ENCODE measurements around the gene EHD4.
A peak's percentile ranks its signal among the peaks of the same experiment; 100 is the strongest.

Gene EHD4

DNA sequence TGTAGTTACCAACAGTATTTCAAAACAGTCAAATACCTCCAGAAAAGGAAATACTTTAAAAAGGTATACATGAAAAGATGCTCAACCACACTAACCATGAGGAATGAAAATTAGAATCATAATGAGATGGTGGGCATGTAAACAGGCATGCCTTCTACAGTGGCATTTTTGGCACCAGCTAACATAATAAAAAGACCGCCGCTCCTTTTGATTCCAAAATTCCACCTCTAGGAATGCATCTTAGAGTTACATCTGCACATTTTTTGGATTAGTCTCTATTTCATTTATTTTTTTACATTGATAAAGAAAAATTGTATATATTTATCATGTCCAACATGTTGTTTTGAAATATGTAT is 41.5 kb downstream of the EHD4 start:
- no peak for ATAC-seq
- no peak for DNase-seq (ENCODE audit: low spot score in 2 of 2)
- Mint-ChIP-seq H3K4me1 (peaks cover 51% of the 10 kb centered on the region), H3K27ac (no peak overlapping the region), H3K4me3 (no peak overlapping the region), H3K36me3 (peaks cover 35% of the 10 kb centered on the region), H3K9me3 (no peaks in the 10 kb centered on the region)

DNA sequence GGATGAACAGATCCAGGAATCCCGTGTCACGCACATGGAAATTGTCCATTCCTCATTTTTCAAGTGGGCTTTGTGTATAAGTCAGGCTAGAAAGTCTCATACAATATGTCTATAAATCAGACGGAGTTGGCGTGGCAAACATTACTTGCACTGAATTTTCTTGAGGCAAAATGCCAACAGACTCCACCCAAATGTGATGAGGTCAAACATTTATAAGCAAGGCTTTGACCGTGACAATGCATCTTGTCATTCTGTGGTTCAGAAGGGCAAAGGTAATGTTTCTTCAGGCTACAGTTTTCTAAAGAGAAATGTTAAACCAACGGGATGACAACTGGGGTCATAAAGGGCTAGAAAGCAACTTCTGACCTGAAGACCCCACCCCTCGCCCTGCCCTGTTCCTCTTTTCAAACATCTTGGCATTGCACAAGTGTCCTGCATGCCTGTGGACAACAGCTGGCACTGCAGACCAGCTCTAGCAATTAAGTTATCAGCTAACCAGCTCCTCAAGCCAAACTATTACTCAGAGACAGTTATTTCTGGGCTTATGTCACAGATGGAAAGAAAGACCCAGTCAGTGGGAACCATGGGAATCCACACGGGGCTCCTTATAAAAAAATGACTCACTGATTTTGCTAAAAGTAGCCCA is 42.0 kb downstream of the EHD4 start:
- no peak overlapping the region for H3K4me3 Mint-ChIP-seq
- no peak for DNase-seq (ENCODE audit: low spot score in 2 of 2)
- H3K4me1 Mint-ChIP-seq = peaks cover 48% of the 10 kb centered on the region
- no peak overlapping the region for H3K27ac Mint-ChIP-seq
- ATAC-seq = no peak
- H3K9me3 Mint-ChIP-seq = no peaks in the 10 kb centered on the region
- H3K36me3 Mint-ChIP-seq = peaks cover 37% of the 10 kb centered on the region

DNA sequence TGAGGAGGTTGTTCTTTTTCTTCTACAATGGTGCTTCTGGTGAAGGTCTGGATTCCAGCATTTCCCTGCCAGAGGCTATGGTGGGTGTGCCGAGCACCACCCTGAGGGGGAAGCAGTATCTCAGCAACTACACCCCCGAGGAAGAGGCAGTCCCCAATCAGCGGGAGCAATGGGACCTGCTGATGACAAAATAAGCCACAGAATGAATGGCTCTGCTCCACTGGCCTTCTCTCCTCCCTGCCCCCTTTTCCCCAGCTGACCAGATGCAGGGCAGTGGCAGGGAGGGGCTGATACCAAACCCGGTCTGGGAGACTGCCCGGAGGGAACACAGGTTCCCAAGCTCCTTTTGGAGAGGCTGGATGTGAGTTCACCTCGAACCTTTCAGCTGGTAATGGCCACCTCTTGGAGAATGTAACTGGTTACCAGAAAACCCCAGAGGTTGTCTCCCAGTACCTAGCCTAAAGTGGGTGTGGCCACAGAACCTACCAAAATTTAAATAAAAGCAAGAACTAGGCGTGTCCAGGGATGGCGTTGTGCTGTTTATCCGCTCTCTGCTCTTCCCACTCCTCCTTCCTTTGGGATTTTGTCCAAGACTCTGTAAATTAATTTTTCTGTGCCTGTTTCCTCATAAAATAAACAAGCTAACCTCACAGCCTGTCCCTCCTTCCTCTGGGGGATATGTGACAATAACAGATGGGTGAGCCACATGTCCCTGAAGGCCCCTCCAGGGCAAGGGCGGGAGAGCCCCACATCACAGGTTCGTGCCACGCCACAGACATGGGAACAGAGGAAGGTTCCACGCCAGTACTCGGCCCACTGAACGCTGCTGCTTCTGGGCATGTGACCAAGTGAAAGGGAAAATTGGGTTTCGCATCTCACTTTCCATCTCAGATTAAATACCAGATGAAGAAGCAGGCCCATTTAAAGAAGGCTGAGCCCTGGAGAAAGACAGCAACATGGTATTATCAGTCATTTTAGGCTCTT is 43.4 kb downstream of the EHD4 start:
- Mint-ChIP-seq H3K4me1 (peaks cover 33% of the 10 kb centered on the region), H3K27ac (no peak overlapping the region), H3K9me3 (no peaks in the 10 kb centered on the region), H3K36me3 (peaks cover 40% of the 10 kb centered on the region), H3K4me3 (no peak overlapping the region)
- peak; percentile 54 for ATAC-seq
- DNase-seq (ENCODE audit: low spot score in 2 of 2) = no peak

DNA sequence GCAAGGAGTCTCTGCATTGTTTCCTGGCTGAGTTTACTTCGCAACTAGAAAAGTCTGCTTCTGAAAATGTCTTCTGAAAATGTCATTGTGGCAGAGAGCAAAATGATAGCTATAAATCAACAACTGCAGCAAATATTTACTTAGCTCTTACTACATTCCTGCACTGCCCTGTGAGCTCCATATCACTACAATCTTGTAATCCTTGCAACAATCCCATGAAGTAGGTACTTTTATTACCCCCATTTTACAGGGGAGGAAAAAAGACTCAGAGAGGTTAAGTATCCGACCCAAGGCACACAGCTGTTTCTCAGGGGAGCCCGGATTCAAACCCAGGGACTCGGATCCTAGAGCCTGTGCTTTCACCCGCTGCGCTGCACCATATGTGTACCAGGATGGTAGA is 44.3 kb downstream of the EHD4 start:
- H3K4me3 Mint-ChIP-seq = no peak overlapping the region
- H3K36me3 Mint-ChIP-seq = peaks cover 49% of the 10 kb centered on the region
- H3K4me1 Mint-ChIP-seq = peaks cover 25% of the 10 kb centered on the region
- no peak for ATAC-seq
- no peak overlapping the region for H3K27ac Mint-ChIP-seq
- DNase-seq (ENCODE audit: low spot score in 2 of 2) = no peak
- H3K9me3 Mint-ChIP-seq = no peaks in the 10 kb centered on the region

DNA sequence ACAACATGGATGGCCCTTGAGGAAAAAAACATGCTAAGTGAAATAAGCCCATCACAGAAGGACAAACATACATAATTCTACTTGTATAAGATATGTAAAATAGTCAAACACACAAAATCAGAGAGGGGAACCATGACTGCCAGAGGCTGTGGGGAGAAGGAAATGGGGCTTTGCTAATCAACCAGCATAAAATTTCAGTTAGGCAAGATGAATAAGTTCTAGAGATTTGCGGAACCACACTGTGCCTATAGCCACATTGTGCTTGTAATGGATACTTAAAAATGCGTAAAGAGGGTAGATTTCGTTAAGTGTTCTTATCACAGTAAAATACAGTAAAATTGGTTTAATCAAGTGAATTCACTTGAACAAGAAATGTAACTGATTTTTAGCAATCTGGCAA is 44.8 kb downstream of the EHD4 start:
- Mint-ChIP-seq H3K27ac (peak overlapping the region; percentile 82), H3K36me3 (peaks cover 50% of the 10 kb centered on the region), H3K4me1 (peaks cover 21% of the 10 kb centered on the region), H3K4me3 (no peak overlapping the region), H3K9me3 (no peaks in the 10 kb centered on the region)
- DNase-seq (ENCODE audit: low spot score in 2 of 2) (no peak), ATAC-seq (no peak)

DNA sequence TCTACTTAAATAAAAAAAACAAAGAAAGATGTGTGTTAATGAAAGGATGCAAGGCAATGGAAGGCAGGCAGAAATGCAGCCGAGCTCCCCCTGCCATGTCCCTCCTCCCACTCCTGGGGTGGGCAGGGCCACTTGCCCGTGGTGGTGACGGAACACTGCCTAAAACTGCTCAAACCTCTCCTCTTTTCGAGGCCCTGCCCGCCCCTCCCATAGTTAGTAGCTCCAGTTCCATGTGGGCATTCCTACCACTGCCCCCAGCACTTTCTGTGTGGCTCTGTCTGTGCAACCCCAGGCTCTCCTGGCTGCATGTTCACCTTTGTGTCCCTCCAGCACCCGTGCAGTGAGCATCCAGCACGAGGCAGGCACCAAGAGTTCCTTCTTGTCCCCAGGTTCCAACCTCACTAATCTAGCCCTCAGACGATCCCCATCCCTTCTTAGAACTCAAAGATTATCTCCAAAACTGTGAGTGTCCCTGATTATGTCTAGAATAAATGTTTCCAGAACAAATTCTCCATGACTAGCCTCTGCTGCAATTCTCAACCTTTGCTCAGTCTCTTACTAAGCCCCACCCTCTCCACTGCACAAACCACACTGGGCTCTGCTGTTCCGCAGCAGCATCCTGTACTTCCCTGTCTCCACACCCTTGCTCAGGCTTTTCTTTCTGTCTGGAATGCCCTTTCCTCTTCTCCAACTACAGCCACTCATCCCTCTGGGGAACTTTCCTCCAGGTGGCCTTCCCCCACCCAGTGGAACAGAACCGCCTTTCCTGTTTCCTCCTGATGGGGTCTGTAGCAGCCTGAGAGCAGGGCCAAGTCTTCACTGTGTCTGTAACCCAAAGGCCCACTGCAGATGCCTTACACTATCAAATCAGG is 45.9 kb downstream of the EHD4 start:
- H3K4me3 Mint-ChIP-seq = no peak overlapping the region
- DNase-seq (ENCODE audit: low spot score in 2 of 2) (no peak), ATAC-seq (peak; percentile 16)
- peaks cover 21% of the 10 kb centered on the region for H3K4me1 Mint-ChIP-seq
- H3K9me3 Mint-ChIP-seq = no peaks in the 10 kb centered on the region
- peaks cover 53% of the 10 kb centered on the region for H3K36me3 Mint-ChIP-seq
- H3K27ac Mint-ChIP-seq = peak overlapping the region; percentile 82

DNA sequence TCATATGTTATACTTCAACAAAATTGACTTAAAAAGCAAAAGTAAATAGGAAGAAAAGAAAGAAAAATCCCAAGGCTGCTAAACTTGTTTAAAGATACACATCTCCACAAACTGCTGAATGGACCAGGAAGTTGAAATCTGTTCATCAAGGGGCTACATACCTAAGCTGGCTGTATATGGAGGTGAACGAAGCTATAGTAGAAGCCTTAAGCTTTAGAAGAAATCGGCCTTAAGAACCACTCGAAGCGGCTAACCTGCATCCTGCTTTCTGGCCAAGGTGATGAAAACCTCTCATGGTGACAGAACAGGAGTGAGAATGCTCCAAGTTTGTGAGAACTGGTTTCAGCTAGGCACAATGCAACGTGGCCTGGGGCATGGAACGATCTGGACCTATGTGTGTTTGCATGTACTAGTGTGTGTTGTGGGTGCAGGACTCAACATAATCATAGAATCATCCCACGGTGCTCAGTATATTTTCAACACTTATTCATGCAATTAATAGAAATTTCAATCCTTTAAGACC is 47.2 kb downstream of the EHD4 start:
- Mint-ChIP-seq H3K27ac (no peak overlapping the region), H3K36me3 (peaks cover 63% of the 10 kb centered on the region), H3K9me3 (no peaks in the 10 kb centered on the region), H3K4me1 (peaks cover 21% of the 10 kb centered on the region), H3K4me3 (no peak overlapping the region)
- ATAC-seq (no peak), DNase-seq (ENCODE audit: low spot score in 2 of 2) (no peak)

DNA sequence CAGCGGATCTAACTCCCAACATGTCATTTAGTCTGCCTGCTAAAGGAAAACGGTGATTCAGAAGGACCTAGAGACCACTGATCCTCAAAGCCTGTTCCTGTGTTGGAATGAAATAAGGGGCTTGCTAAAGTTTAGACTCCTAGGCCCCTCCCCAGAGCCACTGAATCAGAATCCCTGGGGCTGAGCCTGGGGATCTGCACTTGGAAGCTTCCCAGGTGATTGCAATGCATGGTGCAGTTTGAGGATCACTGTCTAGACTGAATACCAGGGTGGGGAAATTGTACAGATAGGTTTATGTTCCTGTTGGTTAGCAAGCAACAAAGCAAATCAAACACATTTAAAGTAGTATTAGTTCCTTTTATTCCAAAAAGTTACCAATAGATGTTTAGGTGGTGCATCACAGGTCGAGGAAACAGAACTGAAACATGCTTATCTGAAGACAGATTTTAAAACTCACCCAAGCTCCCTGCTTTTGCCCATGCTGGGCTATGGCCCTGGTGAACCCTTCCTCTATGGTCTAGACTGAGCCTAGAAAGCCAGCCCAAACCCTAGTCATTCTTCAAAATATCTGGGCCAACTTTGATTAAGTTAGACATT is 48.9 kb downstream of the EHD4 start:
- Mint-ChIP-seq H3K9me3 (no peaks in the 10 kb centered on the region), H3K36me3 (peaks cover 79% of the 10 kb centered on the region), H3K27ac (peak overlapping the region; percentile 41), H3K4me3 (no peak overlapping the region), H3K4me1 (peaks cover 21% of the 10 kb centered on the region)
- no peak for DNase-seq (ENCODE audit: low spot score in 2 of 2)
- no peak for ATAC-seq

DNA sequence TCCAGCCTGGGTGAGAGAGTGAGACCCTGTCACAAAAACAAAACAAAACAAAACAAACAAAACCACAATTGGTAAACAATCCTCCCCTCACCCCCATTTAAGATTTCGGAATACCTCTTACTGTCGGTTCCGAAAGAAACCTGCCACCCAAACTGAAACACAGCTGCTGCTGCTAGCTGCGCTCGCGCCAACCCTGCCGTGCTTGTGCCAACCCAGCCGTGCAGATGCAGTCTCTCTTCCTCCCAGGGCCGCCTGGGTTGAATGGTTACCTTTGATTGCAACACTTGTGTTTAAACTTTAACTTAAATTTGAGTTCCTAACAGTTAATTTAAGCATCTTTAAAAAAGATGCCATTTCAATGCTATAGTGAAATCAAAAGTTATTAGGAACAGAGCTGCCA is 50.0 kb downstream of the EHD4 start:
- no peaks in the 10 kb centered on the region for H3K9me3 Mint-ChIP-seq
- no peak overlapping the region for H3K4me3 Mint-ChIP-seq
- no peak for DNase-seq (ENCODE audit: low spot score in 2 of 2)
- H3K36me3 Mint-ChIP-seq = peaks cover 91% of the 10 kb centered on the region
- H3K4me1 Mint-ChIP-seq = peaks cover 24% of the 10 kb centered on the region
- peak overlapping the region; percentile 41 for H3K27ac Mint-ChIP-seq
- ATAC-seq = no peak

DNA sequence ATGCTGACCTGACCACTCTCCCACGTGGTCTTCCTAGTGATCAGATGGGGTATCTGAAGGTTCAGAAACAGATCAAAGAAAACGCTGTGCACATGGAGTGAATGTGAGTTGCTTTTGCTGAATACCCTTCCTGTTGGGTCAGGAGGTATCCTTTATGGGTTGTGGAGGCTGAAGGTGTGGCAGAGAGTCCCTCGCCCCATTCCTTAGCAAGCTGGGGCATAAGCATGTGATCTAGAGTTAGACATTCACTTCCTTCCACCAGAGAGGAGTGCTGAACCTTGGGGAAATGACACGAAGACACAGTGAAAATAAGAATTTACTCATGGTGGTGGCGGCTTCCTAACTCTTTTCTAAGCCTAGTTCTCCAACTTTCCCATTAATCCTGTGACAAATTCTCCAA is 50.7 kb downstream of the EHD4 start:
- Mint-ChIP-seq H3K4me3 (no peak overlapping the region), H3K9me3 (no peaks in the 10 kb centered on the region), H3K27ac (peak overlapping the region; percentile 51), H3K4me1 (peaks cover 17% of the 10 kb centered on the region), H3K36me3 (peaks cover 93% of the 10 kb centered on the region)
- DNase-seq (ENCODE audit: low spot score in 2 of 2) (no peak), ATAC-seq (no peak)

DNA sequence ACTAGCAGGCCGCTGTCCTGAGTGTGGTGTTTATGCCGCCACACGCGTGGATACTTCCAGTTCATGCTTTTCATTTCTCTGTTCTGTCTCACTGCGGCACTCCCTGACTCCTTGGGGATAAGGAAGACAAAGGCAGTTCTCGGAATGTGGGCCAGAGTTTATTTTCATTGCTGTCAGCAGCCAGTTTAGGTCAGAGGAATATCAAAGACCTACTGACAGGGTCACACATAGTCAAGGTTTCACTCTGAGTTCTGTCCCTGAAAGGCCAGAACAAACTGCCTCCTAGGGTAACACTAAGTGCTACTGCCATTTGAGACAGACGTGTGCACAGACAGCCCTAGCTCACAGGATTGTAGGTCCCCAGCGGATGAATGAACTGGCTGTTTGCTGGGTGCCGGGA is 51.2 kb downstream of the EHD4 start:
- DNase-seq (ENCODE audit: low spot score in 2 of 2) = no peak
- no peak for ATAC-seq
- Mint-ChIP-seq H3K4me1 (peaks cover 17% of the 10 kb centered on the region), H3K9me3 (no peaks in the 10 kb centered on the region), H3K4me3 (no peak overlapping the region), H3K27ac (peak overlapping the region; percentile 51), H3K36me3 (peaks cover 93% of the 10 kb centered on the region)

DNA sequence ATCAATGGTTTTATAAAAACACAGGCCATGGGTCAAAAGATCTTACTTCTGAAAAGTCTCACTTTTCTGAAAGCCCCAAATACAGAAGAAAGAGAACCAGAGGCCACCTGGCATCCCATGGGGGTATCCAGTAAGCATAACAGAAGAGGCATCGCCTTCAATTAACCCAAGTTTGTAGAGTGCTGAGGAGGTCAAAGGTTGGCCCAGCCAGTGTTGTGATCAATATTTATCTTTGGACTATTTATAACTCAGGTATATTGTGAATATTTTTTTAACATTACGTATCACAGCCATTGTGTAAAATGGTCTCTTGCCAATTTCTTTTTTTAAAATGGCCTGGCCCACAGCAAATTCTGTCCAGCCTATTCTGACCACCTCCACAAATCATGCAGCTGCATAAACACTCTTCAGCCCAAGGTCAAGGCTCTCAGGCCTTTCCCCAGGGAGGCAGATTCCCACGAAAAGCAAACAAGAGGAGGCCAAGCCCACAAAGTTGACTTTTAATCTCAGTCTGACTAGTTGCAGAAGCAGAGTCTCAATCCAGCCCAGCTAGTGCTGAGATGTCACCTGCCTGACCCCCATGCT is 52.3 kb downstream of the EHD4 start:
- Mint-ChIP-seq H3K4me1 (peaks cover 15% of the 10 kb centered on the region), H3K9me3 (no peaks in the 10 kb centered on the region), H3K27ac (peak overlapping the region; percentile 50), H3K36me3 (peaks cover 96% of the 10 kb centered on the region), H3K4me3 (no peak overlapping the region)
- DNase-seq (ENCODE audit: low spot score in 2 of 2) (no peak), ATAC-seq (no peak)

DNA sequence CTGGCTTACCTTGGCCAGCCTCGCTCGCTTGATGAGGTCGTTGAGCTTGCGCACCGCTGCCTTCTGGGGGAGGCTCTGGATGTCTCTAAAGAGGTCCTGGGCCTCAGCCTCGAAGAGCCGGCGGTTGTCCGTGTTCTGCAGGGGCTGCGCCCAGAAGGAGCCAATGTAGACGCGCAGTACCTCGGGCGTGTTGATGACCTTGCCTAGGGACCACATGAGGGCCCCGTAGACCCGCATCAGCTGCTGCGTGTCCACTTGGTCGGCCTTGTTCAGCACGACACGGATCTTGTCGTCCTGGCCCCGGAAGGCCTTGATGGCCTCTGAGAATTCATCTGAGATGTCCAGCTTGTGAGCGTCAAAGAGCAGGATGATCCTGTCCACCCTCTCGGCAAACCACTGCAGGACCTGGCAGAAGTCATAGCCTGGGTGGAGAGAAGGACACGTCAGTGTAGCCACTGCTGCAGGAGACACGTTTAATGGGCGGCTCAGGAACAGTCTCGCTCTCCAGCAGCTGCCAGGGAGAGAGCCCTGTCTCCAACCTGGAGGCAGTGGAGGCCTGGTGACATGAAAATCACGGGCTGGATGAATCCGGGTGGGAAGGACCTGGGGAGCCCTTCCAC is 53.0 kb downstream of the EHD4 start:
- ATAC-seq = no peak
- H3K4me3 Mint-ChIP-seq = no peak overlapping the region
- H3K9me3 Mint-ChIP-seq = no peaks in the 10 kb centered on the region
- H3K4me1 Mint-ChIP-seq = peaks cover 15% of the 10 kb centered on the region
- no peak for DNase-seq (ENCODE audit: low spot score in 2 of 2)
- H3K36me3 Mint-ChIP-seq = peaks cover 96% of the 10 kb centered on the region
- no peak overlapping the region for H3K27ac Mint-ChIP-seq

DNA sequence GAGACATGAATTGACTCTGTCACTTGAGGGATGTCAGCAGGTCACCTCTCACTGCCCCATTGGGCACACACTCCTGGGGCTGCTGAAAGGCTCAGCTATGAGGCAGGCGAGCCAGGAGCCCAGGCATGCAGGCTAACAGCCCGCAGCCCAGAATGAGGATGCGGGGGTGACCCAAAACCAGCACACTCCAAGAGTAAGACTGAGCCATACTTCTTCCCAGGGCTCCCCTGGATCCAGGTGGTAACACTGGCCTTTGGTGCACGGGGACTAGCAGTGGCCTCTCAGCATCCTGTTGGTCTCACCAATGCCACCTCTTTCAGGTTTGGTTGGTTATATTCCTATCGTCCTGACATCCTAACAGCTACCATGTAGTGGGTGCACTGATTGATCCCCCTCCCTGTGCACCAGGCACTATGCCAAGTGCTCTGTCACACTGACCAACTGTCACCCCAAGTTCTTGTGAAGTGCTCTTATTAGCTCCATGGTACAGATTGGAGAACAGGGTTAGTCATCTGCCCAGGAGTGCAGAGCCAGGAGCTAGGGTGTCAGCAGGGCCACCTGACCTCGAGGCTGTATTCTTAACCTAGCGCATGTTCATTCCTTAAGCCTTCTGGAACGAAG is 53.7 kb downstream of the EHD4 start:
- ATAC-seq = no peak
- Mint-ChIP-seq H3K9me3 (no peaks in the 10 kb centered on the region), H3K4me1 (peaks cover 19% of the 10 kb centered on the region), H3K27ac (no peak overlapping the region), H3K4me3 (no peak overlapping the region), H3K36me3 (peaks cover 96% of the 10 kb centered on the region)
- DNase-seq (ENCODE audit: low spot score in 2 of 2) = no peak

Measured in stimulated activated effector memory CD8-positive, alpha-beta T cell treated with anti-CD3 and anti-CD28 coated beads, Interleukin-12 subunit alpha, Interleukin-12 subunit beta, amount 100 ng/mL, for 72 hours (primary cell).